Measurements from ENCODE around the gene TNNT2. TPM values are rescaled to one million over a fixed set of nuclear protein-coding genes. Genes with fewer than 3 reads are reported as not detected.

TNNT2 gene
- total RNA-seq, 1 experiment from 2014 or later: 0.90 TPM

GRCh38 chr1:201421041-201421440, 43.6 kb upstream of the TNNT2 start:
- no peaks in the 10 kb centered on the region for H3K9me3 ChIP-seq (ENCODE audit: low read depth, low read length, poor library complexity, severe bottlenecking)
- no peak overlapping the region for H3K4me3 ChIP-seq (ENCODE audit: low read depth, low read length, poor library complexity, severe bottlenecking)
- no peaks in the 10 kb centered on the region for H3K27me3 ChIP-seq (replicated peaks; ENCODE audit: insufficient read depth, low read depth, low read length, poor library complexity)
- no peak overlapping the region for H3K27ac ChIP-seq (ENCODE audit: low read depth, low read length, poor library complexity, severe bottlenecking)
- no peak for DNase-seq (ENCODE audit: low spot score)
- no peaks in the 10 kb centered on the region for H3K36me3 ChIP-seq (ENCODE audit: insufficient read depth, low read length, poor library complexity, severe bottlenecking)
- ChIA-PET CTCF (no interaction called here), POLR2A (ENCODE audit: low non-redundant PET) (no interaction called here)
- no TSS peak for BruUV-seq (replicated peaks)
- TF ChIP-seq EZH2 (IDR thresholded peaks at IDR 0.05; ENCODE audit: borderline replicate concordance, low read depth, low read length, poor library complexity, severe bottlenecking) (no peak), CTCF (conservative IDR thresholded peaks at IDR 0.05; ENCODE audit: low read depth, low read length) (no peak)
- no peaks in the 10 kb centered on the region for H3K4me1 ChIP-seq (ENCODE audit: insufficient read depth, low read length, poor library complexity, severe bottlenecking)
- intact Hi-C loops (cut with micrococcal nuclease; ENCODE audit: unreplicated experiment): no loop called here

GRCh38 chr1:201420608-201421002, 43.1 kb upstream of the TNNT2 start:
- H3K4me3 ChIP-seq (ENCODE audit: low read depth, low read length, poor library complexity, severe bottlenecking): no peak overlapping the region
- H3K27me3 ChIP-seq (replicated peaks; ENCODE audit: insufficient read depth, low read depth, low read length, poor library complexity): no peaks in the 10 kb centered on the region
- no peaks in the 10 kb centered on the region for H3K9me3 ChIP-seq (ENCODE audit: low read depth, low read length, poor library complexity, severe bottlenecking)
- DNase-seq (ENCODE audit: low spot score): no peak
- no peak overlapping the region for H3K27ac ChIP-seq (ENCODE audit: low read depth, low read length, poor library complexity, severe bottlenecking)
- ChIA-PET CTCF (no interaction called here), POLR2A (ENCODE audit: low non-redundant PET) (no interaction called here)
- no TSS peak for BruUV-seq (replicated peaks)
- intact Hi-C loops (cut with micrococcal nuclease; ENCODE audit: unreplicated experiment): no loop called here
- no peak for TF ChIP-seq EZH2 (IDR thresholded peaks at IDR 0.05; ENCODE audit: borderline replicate concordance, low read depth, low read length, poor library complexity, severe bottlenecking)
- TF ChIP-seq CTCF (conservative IDR thresholded peaks at IDR 0.05; ENCODE audit: low read depth, low read length): no peak
- H3K36me3 ChIP-seq (ENCODE audit: insufficient read depth, low read length, poor library complexity, severe bottlenecking): no peaks in the 10 kb centered on the region
- no peaks in the 10 kb centered on the region for H3K4me1 ChIP-seq (ENCODE audit: insufficient read depth, low read length, poor library complexity, severe bottlenecking)

- no peak for DNase-seq (ENCODE audit: low spot score)
- Histone ChIP-seq H3K36me3 (ENCODE audit: insufficient read depth, low read length, poor library complexity, severe bottlenecking) (no peaks in the 10 kb centered on the region), H3K27ac (ENCODE audit: low read depth, low read length, poor library complexity, severe bottlenecking) (no peak overlapping the region), H3K4me1 (ENCODE audit: insufficient read depth, low read length, poor library complexity, severe bottlenecking) (no peaks in the 10 kb centered on the region), H3K9me3 (ENCODE audit: low read depth, low read length, poor library complexity, severe bottlenecking) (peaks cover 4% of the 10 kb centered on the region), H3K4me3 (ENCODE audit: low read depth, low read length, poor library complexity, severe bottlenecking) (no peak overlapping the region), H3K27me3 (replicated peaks; ENCODE audit: insufficient read depth, low read depth, low read length, poor library complexity) (no peaks in the 10 kb centered on the region)
- BruUV-seq (replicated peaks): no TSS peak
- intact Hi-C loops (cut with micrococcal nuclease; ENCODE audit: unreplicated experiment): no loop called here
- POLR2A ChIA-PET (ENCODE audit: low non-redundant PET): no interaction called here
- no peak for TF ChIP-seq EZH2 (IDR thresholded peaks at IDR 0.05; ENCODE audit: borderline replicate concordance, low read depth, low read length, poor library complexity, severe bottlenecking)
- no peak for TF ChIP-seq CTCF (conservative IDR thresholded peaks at IDR 0.05; ENCODE audit: low read depth, low read length)
- CTCF ChIA-PET: no interaction called here
These were observed 42.5 kb upstream of the TNNT2 start for GRCh38 chr1:201419746-201420607.

Data from A673 (cell line).